IMR-90 (cell line): ENCODE results near the gene CCR3. TPM values are rescaled to one million over a fixed set of nuclear protein-coding genes. Genes with fewer than 3 reads are reported as not detected.

ENCODE experiments used
- ATAC-seq: fragments of 200-7000 bp; cut with Tn5 transposase; 2 replicates; pipeline ENCODE4 v1.9.1; 2020; ENCODE audit warnings: low read depth, mild to moderate bottlenecking, moderate library complexity
- BruUV-seq: library from RNA; stranded (reverse); fragments of 400-500 nt; replicated peaks from 2 replicates; lab custom pipeline; 2021; lab: Mats Ljungman, UMichigan
- CTCF ChIA-PET: fragments of 300-600 bp; formaldehyde crosslinking; extraction: SDS; loops from one replicate; lab custom pipeline; 2021; ENCODE audit warnings: antibody characterized with exemption; lab: Yijun Ruan, JAX
- POLR2A ChIA-PET: fragments of 300-600 bp; sonication (Branson Sonifier 250); formaldehyde crosslinking; loops from one replicate; lab custom pipeline; 2022; ENCODE audit warnings: antibody characterized with exemption; ENCODE audit not compliant: unreplicated experiment; lab: Charles Lee
- DNase-seq: peaks from one replicate; pipeline ENCODE4 v3.0.0; 2013
- H2AFZ ChIP-seq: replicated peaks from 2 replicates; pipeline ENCODE3; 2013; ENCODE audit warnings: low read length, mild to moderate bottlenecking; ENCODE audit not compliant: poor library complexity
- H2AK5ac ChIP-seq: 2 replicates; pipeline ENCODE4 v1.6.1; 2013; ENCODE audit warnings: low read depth, low read length, inconsistent platforms
- H2AK9ac ChIP-seq: replicated peaks from 2 replicates; pipeline ENCODE3; 2013; ENCODE audit warnings: mild to moderate bottlenecking, low read depth, low read length, moderate library complexity; ENCODE audit not compliant: poor library complexity
- H2BK120ac ChIP-seq: 2 replicates; pipeline ENCODE4 v1.6.1; 2013; ENCODE audit warnings: low read depth, low read length, inconsistent platforms
- H2BK15ac ChIP-seq: 3 replicates; pipeline ENCODE4 v1.6.1; 2013; ENCODE audit warnings: low read depth, low read length, inconsistent platforms
- H2BK20ac ChIP-seq: 2 replicates; pipeline ENCODE4 v1.6.1; 2013; ENCODE audit warnings: low read depth, mild to moderate bottlenecking, inconsistent platforms, low read length, moderate library complexity
- H2BK5ac ChIP-seq: 2 replicates; pipeline ENCODE4 v1.6.1; 2013; ENCODE audit warnings: mild to moderate bottlenecking, low read depth, low read length, inconsistent platforms; ENCODE audit not compliant: poor library complexity, severe bottlenecking
- H3K14ac ChIP-seq: replicated peaks from 2 replicates; pipeline ENCODE4 v1.6.1; 2013; ENCODE audit warnings: low read depth, low read length, inconsistent platforms
- H3K18ac ChIP-seq: 2 replicates; pipeline ENCODE4 v1.6.1; 2013; ENCODE audit warnings: low read depth, low read length, control low read depth
- H3K23ac ChIP-seq: 2 replicates; pipeline ENCODE4 v1.6.1; 2013; ENCODE audit warnings: low read depth, low read length, inconsistent platforms
- H3K27ac ChIP-seq: 2 replicates; pipeline ENCODE4 v1.5.1; 2013; ENCODE audit warnings: mild to moderate bottlenecking, control low read depth, low read length; ENCODE audit not compliant: insufficient read depth
- H3K27me3 ChIP-seq: 2 replicates; pipeline ENCODE4 v1.6.1; 2013; ENCODE audit warnings: low read length; ENCODE audit not compliant: control insufficient read depth, insufficient read depth
- H3K36me3 ChIP-seq: 2 replicates; pipeline ENCODE4 v1.6.1; 2013; ENCODE audit warnings: low read length, mixed read lengths; ENCODE audit not compliant: control insufficient read depth, insufficient read depth
- H3K4ac ChIP-seq: 2 replicates; pipeline ENCODE4 v1.6.1; 2013; ENCODE audit warnings: low read depth, low read length, inconsistent platforms
- H3K4me1 ChIP-seq: 2 replicates; pipeline ENCODE4 v1.6.1; 2013; ENCODE audit warnings: low read length, mixed read lengths; ENCODE audit not compliant: control insufficient read depth, insufficient read depth
- H3K4me2 ChIP-seq: 2 replicates; pipeline ENCODE4 v1.6.1; 2013; ENCODE audit warnings: low read depth, mild to moderate bottlenecking, control low read depth, low read length, moderate library complexity
- H3K4me3 ChIP-seq: 2 replicates; pipeline ENCODE4 v1.5.1; 2013; ENCODE audit warnings: low read depth, mild to moderate bottlenecking, control low read depth, low read length, moderate library complexity; ENCODE audit not compliant: insufficient read depth
- H3K56ac ChIP-seq: 2 replicates; pipeline ENCODE4 v1.6.1; 2013; ENCODE audit warnings: low read length, inconsistent platforms; ENCODE audit not compliant: insufficient read depth; ENCODE audit errors: extremely low read depth
- H3K79me1 ChIP-seq, 2 experiments: 2 replicates each; pipeline ENCODE4 v1.6.1; 2013; ENCODE audit warnings: low read length in 2 of 2, inconsistent platforms in 1 of 2, low read depth in 1 of 2
- H3K9ac ChIP-seq: 2 replicates; pipeline ENCODE4 v1.6.1; 2013; ENCODE audit warnings: low read depth, low read length, control low read depth
- H3K9me1 ChIP-seq: 2 replicates; pipeline ENCODE4 v1.6.1; 2013; ENCODE audit warnings: low read length, inconsistent platforms; ENCODE audit not compliant: insufficient read depth
- H3K9me3 ChIP-seq: 2 replicates; pipeline ENCODE4 v1.6.1; 2013; ENCODE audit warnings: low read length; ENCODE audit not compliant: control insufficient read depth, insufficient read depth
- H4K20me1 ChIP-seq: 2 replicates; pipeline ENCODE4 v1.6.1; 2013; ENCODE audit warnings: low read length, inconsistent platforms; ENCODE audit not compliant: insufficient read depth
- H4K5ac ChIP-seq: 2 replicates; pipeline ENCODE4 v1.6.1; 2013; ENCODE audit warnings: mild to moderate bottlenecking, low read depth, low read length, control low read depth
- H4K8ac ChIP-seq, 2 experiments: 2 replicates each; pipeline ENCODE4 v1.6.1; 2013; ENCODE audit warnings: low read depth in 2 of 2, low read length in 2 of 2, control low read depth in 1 of 2, inconsistent platforms in 1 of 2
- H4K91ac ChIP-seq: 2 replicates; pipeline ENCODE4 v1.6.1; 2013; ENCODE audit warnings: low read depth, low read length, inconsistent platforms; ENCODE audit not compliant: insufficient read depth
- BHLHE40 ChIP-seq: fragments of 150-350 bp; IDR thresholded peaks from 2 replicates; pipeline ENCODE4 v1.6.1; 2016; ENCODE audit warnings: mild to moderate bottlenecking, low read depth, low read length
- FOS ChIP-seq: fragments of 150-350 bp; IDR thresholded peaks from 2 replicates; pipeline ENCODE4 v1.6.1; 2016; ENCODE audit warnings: low read depth, low read length
- MAZ ChIP-seq: IDR thresholded peaks from 2 replicates; pipeline ENCODE4 v1.6.1; 2012; ENCODE audit warnings: low read depth, mild to moderate bottlenecking, low read length, improper control_type of control experiment, moderate library complexity, borderline replicate concordance
- MXI1 ChIP-seq: IDR thresholded peaks from 2 replicates; pipeline ENCODE4 v1.6.1; 2012; ENCODE audit warnings: low read depth, mild to moderate bottlenecking, low read length, moderate library complexity, borderline replicate concordance
- POLR2A ChIP-seq: IDR thresholded peaks from 2 replicates; pipeline ENCODE4 v1.6.1; 2012; ENCODE audit warnings: mild to moderate bottlenecking, low read depth, low read length
- RAD21 ChIP-seq: IDR thresholded peaks from 2 replicates; pipeline ENCODE4 v1.6.1; 2012; ENCODE audit warnings: low read length, improper control_type of control experiment
- RCOR1 ChIP-seq: IDR thresholded peaks from 2 replicates; pipeline ENCODE4 v1.6.1; 2012; ENCODE audit warnings: mild to moderate bottlenecking, low read length, improper control_type of control experiment; ENCODE audit not compliant: insufficient replicate concordance
- RFX5 ChIP-seq: IDR thresholded peaks from 2 replicates; pipeline ENCODE4 v1.8.0; 2012; ENCODE audit warnings: low read depth, mild to moderate bottlenecking, low read length, moderate library complexity
- WGBS, 2 experiments: methylation state at CpG; one replicate each; pipeline versions ENCODE4 v1.1.5 to v1.1.7; 2013; ENCODE audit warnings: missing lambda C conversion rate in 2 of 2; ENCODE audit not compliant: insufficient read length in 1 of 2; ENCODE audit errors: extremely low coverage in 2 of 2; 5-methylcytosine and 5-hydroxymethylcytosine counted together
- dilution Hi-C: fragments of 300-500 bp; cut with HindIII; formaldehyde crosslinking; loops from one replicate; pipeline ENCODE4 v1.14.3; 2018; ENCODE audit warnings: low sequenced_read_pairs; ENCODE audit not compliant: unreplicated experiment
- in situ Hi-C: fragments of 300-500 bp; cut with MboI; formaldehyde crosslinking; loops from 3 replicates; pipeline ENCODE4 v1.14.3; 2019; ENCODE audit warnings: low sequenced_read_pairs, inconsistent platforms, mixed read lengths
- intact Hi-C: fragments of 100-400 bp; cut with micrococcal nuclease; formaldehyde crosslinking; loops from 2 replicates; pipeline ENCODE4 v1.10.0; 2022
- polyA plus RNA-seq, 3 experiments: library from polyadenylated mRNA; depleted of rRNA; stranded (reverse); fragments of >200 nt; gene quantifications; 2 replicates each; pipeline ENCODE4 v1.2.3, GENCODE V29; 2012; ENCODE audit warnings: low replicate concordance in 1 of 3
- total RNA-seq: library from RNA; depleted of rRNA; stranded (reverse); fragments of >200 nt; gene quantifications from 2 replicates; pipeline ENCODE4 v1.2.3, GENCODE V29; 2012
- TF ChIP-seq, protein P1 (sequence below): fragments of 150-350 bp; IDR thresholded peaks from 2 replicates; pipeline ENCODE4 v1.6.1; 2016; ENCODE audit warnings: low read depth, mild to moderate bottlenecking, low read length, moderate library complexity, borderline replicate concordance

Gene CCR3
- total and polyA plus RNA-seq, 2 of the 4 experiments (the other 2 are of a cell fraction): not detected

DNA sequence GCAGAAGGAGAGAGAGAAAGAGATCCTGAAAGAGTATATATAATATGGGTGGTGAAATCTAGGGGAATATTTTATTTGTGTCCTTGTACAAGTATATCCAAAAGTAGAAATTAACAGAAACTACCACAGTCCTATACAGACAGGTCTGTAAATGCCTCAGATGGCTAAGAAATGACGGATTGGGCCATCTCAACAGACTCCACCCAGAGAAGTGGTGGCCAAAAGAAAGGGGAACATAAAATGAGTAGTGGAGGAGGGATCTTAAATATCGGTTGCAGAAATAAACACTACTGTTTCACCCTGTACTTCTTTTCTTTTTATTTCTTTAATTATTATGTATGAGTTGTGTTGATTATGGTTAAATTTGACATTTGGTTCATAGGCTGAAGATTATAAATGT lies 47.7 kb downstream of the CCR3 start:
- DNase-seq (no peak), ATAC-seq (no peak)
- intact Hi-C loops (no loop called here), dilution Hi-C loops (no loop called here), in situ Hi-C loops (no loop called here)
- CTCF ChIA-PET: no interaction called here
- POLR2A ChIA-PET: no interaction called here
- H3K27ac ChIP-seq: no peak overlapping the region
- H2BK20ac ChIP-seq: no peak overlapping the region
- H4K5ac ChIP-seq: no peak overlapping the region
- H2AK5ac ChIP-seq: no peak overlapping the region
- no peak overlapping the region for H2AFZ ChIP-seq
- no peak overlapping the region for H3K4me3 ChIP-seq
- no peak overlapping the region for H3K4me2 ChIP-seq
- no peak overlapping the region for H3K9ac ChIP-seq
- H3K4me1 ChIP-seq: no peaks in the 10 kb centered on the region
- no peaks in the 10 kb centered on the region for H4K20me1 ChIP-seq
- no peak overlapping the region for H3K18ac ChIP-seq
- no peak overlapping the region for H2BK120ac ChIP-seq
- no peak overlapping the region for H3K4ac ChIP-seq
- H2AK9ac ChIP-seq: no peak overlapping the region
- TF ChIP-seq RAD21 (no peak), RCOR1 (no peak), RFX5 (no peak), BHLHE40 (no peak), FOS (no peak), MAZ (no peak), MXI1 (no peak), POLR2A (no peak)
- TF ChIP-seq, protein P1, sequence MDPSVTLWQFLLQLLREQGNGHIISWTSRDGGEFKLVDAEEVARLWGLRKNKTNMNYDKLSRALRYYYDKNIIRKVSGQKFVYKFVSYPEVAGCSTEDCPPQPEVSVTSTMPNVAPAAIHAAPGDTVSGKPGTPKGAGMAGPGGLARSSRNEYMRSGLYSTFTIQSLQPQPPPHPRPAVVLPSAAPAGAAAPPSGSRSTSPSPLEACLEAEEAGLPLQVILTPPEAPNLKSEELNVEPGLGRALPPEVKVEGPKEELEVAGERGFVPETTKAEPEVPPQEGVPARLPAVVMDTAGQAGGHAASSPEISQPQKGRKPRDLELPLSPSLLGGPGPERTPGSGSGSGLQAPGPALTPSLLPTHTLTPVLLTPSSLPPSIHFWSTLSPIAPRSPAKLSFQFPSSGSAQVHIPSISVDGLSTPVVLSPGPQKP: no peak
- no peaks in the 10 kb centered on the region for H3K36me3 ChIP-seq
- H4K91ac ChIP-seq: no peak overlapping the region
- no peaks in the 10 kb centered on the region for H3K9me3 ChIP-seq
- H3K23ac ChIP-seq: no peak overlapping the region
- no CpG with 5 or more reads among the region's 2 CpGs for WGBS, 2 experiments
- H2BK15ac ChIP-seq: no peak overlapping the region
- no peaks in the 10 kb centered on the region for H3K9me1 ChIP-seq
- peaks cover 11% of the 10 kb centered on the region for H3K27me3 ChIP-seq
- no peak overlapping the region for H2BK5ac ChIP-seq
- no peak overlapping the region for H3K14ac ChIP-seq
- no peaks in the 10 kb centered on the region for H3K79me1 ChIP-seq
- no peak overlapping the region for H4K8ac ChIP-seq
- H3K56ac ChIP-seq: no peak overlapping the region
- BruUV-seq: no TSS peak
